ENCODE data around the gene RPS6KB2.

RPS6KB2 gene

DNA sequence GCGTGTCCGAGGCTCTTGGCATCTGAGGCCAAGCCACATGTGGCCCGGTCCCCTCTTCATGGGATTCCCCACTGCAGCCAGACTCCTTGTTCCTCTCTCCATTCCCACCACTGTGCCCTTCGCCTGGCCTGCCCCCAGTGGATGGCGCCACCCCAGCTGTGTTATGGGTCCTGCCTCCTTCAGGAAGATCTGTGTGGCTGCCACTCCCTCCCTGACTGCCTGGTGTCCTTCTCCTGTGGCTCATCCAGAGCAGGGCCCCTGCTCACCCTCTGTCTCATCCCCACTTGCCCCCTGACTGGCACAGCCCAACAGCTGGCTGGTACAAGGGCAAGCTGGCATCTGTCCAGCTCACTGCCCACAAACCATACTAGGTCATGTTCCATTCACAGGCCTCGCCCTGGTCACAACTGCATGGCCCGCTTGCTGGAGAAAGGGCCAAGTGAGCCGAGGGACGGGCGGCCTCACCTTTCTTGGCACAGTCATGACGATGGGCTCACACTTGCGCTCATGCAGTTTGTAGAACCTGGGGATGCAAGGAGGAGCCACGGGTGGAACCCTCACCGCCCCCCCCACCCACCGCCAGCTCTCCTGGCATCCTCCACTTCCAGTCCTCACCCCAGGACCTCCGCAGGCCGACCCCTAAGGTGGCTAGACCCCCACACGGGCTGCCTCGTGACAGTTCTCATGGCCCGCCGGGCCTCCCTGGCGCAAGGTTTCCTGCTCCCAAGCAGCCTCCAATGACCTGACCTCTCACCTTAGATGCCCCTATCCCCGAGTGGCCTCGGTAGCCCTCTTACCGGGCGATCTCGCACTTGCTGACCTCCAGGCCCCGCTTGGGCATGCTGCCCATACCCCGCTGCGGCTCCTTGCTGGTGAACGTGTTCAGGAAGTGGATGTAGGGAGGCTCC lies 11.3 kb downstream of the RPS6KB2 start:
- no peak overlapping the region for H3K4me3 ChIP-seq (ENCODE audit: low read depth, low read length)
- no peak for DNase-seq (ENCODE audit: low read depth, low spot score)
- ChIA-PET POLR2A (no interaction called here), CTCF (interaction anchor here (0.8 to 2.1 kb wide), 2 partner anchors 11 to 29 kb away, joined by 3 to 9 read pairs; partner anchors contain the start of gene RPS6KB2)
- TF ChIP-seq CTCF (IDR thresholded peaks at IDR 0.05; ENCODE audit: insufficient read depth, low read length, missing control alignments) = peak; percentile 38

DNA sequence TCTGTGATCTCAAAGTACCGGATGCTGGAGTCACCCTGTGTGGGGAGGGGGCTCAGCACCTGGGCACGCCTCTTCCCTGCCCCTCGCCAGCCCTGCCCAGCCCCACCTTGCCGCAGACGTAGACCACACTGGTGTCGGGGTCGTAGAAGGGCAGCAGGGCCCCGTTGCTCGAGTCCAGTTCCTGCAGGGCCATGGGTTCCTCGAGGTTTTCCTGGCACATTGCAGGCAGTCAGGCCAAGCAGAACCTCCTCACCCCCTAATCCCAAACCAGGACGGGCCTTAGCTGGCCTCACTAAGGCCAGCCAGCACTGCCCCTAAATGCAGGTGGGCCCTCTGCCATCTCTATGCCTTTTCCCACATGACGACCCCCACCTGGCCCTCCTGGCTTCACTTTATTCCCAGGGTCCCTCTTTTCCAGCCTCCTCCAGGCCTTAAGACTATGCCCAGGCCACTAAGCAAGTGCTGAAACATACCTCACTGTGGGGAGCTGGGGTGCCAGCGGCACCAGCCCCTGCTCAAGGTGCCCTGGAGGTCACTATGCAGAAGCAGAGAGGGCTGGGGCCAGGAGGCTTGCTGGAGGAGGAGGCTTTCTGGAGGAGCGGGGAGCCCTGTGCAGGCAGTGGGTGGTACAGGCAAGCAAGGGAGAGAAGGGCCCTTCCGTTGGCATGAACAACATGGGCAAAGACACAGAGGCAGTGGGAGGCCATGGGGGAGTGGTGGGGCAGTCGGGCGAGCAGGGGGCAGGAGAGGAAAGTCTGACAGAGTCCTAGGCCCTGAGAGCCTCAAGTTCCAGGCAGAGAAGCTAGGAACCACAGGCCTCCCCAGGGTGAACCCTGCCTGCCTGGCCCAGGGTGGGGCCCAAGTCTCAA lies 12.2 kb downstream of the RPS6KB2 start:
- DNase-seq (ENCODE audit: low read depth, low spot score) = no peak
- CTCF ChIA-PET = no interaction called here

GRCh38 chr11:67441098-67441563 lies 12.8 kb downstream of the RPS6KB2 start:
- TF ChIP-seq CTCF (IDR thresholded peaks at IDR 0.05; ENCODE audit: insufficient read depth, low read length, missing control alignments) = no peak
- no peak for DNase-seq (ENCODE audit: low read depth, low spot score)
- POLR2A ChIA-PET = no interaction called here
- CTCF ChIA-PET = no interaction called here
- H3K4me3 ChIP-seq (ENCODE audit: low read depth, low read length) = no peak overlapping the region

More for the DNA sequence above, 12.2 kb downstream of the RPS6KB2 start:
- H3K4me3 ChIP-seq (ENCODE audit: low read depth, low read length) = no peak overlapping the region
- no peak for TF ChIP-seq CTCF (IDR thresholded peaks at IDR 0.05; ENCODE audit: insufficient read depth, low read length, missing control alignments)
- POLR2A ChIA-PET = no interaction called here

- ChIA-PET CTCF (no interaction called here), POLR2A (no interaction called here)
- no peak for DNase-seq (ENCODE audit: low read depth, low spot score)
- H3K4me3 ChIP-seq (ENCODE audit: low read depth, low read length) = peak overlapping the region; percentile 85
- no peak for TF ChIP-seq CTCF (IDR thresholded peaks at IDR 0.05; ENCODE audit: insufficient read depth, low read length, missing control alignments)
Measured at GRCh38 chr11:67441731-67442351, 13.5 kb downstream of the RPS6KB2 start.

DNA sequence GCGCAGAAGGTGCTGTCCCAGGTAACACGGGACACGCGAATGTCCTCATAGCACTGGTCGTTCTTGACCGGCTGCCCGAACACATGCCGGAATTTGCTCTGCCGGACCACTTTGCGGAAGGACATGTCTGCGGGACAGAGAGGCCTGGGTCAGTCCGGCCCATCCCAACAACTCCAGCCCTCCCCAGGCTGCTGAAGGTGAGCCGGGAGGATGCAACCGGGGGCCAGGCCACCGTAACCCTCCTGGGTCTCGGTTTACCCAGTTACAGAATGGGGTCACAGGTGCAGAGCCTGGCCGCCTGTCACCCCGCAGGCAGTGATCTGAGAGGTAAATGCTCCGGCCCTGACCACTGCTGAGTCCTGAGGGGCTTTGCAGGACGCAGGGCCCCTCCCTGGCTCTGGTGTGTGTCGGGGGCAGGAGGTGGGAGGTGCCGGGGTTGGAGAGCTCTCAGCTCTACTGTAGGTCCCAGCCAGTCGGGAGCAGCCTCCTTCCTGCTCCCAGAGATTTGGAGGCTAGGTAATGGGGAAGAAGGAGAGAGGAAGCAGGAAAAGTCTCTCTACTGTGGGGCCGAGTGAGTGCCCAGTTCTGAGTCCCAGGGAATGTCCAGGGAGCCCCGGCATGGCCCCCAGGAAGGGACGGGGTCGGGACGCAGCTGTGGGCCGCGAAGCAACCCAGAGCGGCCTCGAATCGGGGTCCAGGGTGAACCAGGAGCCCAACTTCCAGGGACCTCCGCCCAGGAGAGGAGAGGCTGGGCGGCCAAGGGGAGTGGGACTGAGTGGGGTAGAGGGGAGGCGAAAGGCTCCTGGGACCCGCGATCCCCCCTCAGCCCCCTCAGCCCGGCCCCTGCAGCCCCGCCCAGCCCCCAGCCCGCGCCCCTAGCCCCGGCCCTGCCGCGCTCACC lies 14.5 kb downstream of the RPS6KB2 start:
- CTCF ChIA-PET = no interaction called here
- POLR2A ChIA-PET = interaction anchor here (0.6 to 1.0 kb wide), 3 partner anchors 10 to 62 kb away, joined by 3 to 6 read pairs (median 5); no protein-coding TSS in a partner anchor
- no peak for TF ChIP-seq CTCF (IDR thresholded peaks at IDR 0.05; ENCODE audit: insufficient read depth, low read length, missing control alignments)
- H3K4me3 ChIP-seq (ENCODE audit: low read depth, low read length) = peak overlapping the region; percentile 85
- no peak for DNase-seq (ENCODE audit: low read depth, low spot score)
